Measurements from ENCODE around the gene PLXNA3.

DNA sequence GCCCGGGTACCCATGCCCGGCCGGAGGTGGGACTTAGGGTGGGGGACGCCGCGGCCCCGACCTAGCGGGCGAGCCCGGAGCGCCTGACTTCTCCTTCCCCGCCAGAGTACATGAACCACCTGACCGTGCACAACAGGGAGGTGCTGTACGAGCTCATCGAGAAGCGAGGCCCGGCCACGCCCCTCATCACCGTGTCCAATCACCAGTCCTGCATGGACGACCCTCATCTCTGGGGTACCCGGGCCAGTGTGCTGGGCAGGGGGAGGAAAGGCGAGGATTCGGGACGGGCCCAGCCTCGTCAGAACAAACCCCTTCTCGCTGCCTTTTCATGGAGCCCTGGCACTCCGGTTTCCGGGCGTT, 46.1 kb upstream of the PLXNA3 start:
- TF ChIP-seq NANOG (IDR thresholded peaks at IDR 0.05; ENCODE audit: borderline replicate concordance) = no peak
- TF ChIP-seq, protein P1, sequence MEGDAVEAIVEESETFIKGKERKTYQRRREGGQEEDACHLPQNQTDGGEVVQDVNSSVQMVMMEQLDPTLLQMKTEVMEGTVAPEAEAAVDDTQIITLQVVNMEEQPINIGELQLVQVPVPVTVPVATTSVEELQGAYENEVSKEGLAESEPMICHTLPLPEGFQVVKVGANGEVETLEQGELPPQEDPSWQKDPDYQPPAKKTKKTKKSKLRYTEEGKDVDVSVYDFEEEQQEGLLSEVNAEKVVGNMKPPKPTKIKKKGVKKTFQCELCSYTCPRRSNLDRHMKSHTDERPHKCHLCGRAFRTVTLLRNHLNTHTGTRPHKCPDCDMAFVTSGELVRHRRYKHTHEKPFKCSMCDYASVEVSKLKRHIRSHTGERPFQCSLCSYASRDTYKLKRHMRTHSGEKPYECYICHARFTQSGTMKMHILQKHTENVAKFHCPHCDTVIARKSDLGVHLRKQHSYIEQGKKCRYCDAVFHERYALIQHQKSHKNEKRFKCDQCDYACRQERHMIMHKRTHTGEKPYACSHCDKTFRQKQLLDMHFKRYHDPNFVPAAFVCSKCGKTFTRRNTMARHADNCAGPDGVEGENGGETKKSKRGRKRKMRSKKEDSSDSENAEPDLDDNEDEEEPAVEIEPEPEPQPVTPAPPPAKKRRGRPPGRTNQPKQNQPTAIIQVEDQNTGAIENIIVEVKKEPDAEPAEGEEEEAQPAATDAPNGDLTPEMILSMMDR (conservative IDR thresholded peaks at IDR 0.05; ENCODE audit: low read depth in 2 of 2) = no peak

Data from GM23338 (cell line).